Caco-2 (cell line): Measurements from ENCODE around the gene SACS. TPM values are rescaled to one million over a fixed set of nuclear protein-coding genes. Genes with fewer than 3 reads are reported as not detected.

Source experiments
- BruUV-seq: library from RNA; stranded (reverse); fragments of 400-500 nt; replicated peaks from 2 replicates; lab custom pipeline; 2021; lab: Mats Ljungman, UMichigan
- CTCF ChIA-PET: fragments of 300-600 bp; sonication (Branson Sonifier 250); formaldehyde crosslinking; loops from one replicate; lab custom pipeline; 2022; ENCODE audit warnings: antibody characterized with exemption; lab: Charles Lee
- POLR2A ChIA-PET: fragments of 300-600 bp; sonication (Branson Sonifier 250); formaldehyde crosslinking; loops from one replicate; lab custom pipeline; 2022; ENCODE audit warnings: antibody characterized with exemption; lab: Charles Lee
- DNase-seq, 2 experiments: peaks; one replicate each; pipeline versions ENCODE4 v3.0.0 to v3.0.0-alpha.2; 2020 to 2022
- H3K27me3 ChIP-seq: replicated peaks from 2 replicates; pipeline ENCODE4 v1.6.0; 2011; ENCODE audit warnings: low read length; ENCODE audit not compliant: control insufficient read depth, insufficient read depth
- H3K36me3 ChIP-seq: 2 replicates; pipeline ENCODE4 v1.5.1; 2011; ENCODE audit warnings: low read length; ENCODE audit not compliant: control insufficient read depth, insufficient read depth
- H3K4me1 ChIP-seq: fragments of 250-450 bp; sonication (Bioruptor Pico); 2 replicates; pipeline ENCODE4 v1.5.1; 2020; ENCODE audit warnings: mild to moderate bottlenecking
- H3K4me3 ChIP-seq: 2 replicates; pipeline ENCODE4 v1.5.1; 2011; ENCODE audit warnings: low read depth, mild to moderate bottlenecking, control low read depth, low read length
- H3K9me3 ChIP-seq: fragments of 250-450 bp; sonication (Bioruptor Pico); 2 replicates; pipeline ENCODE4 v1.5.1; 2020; ENCODE audit warnings: mild to moderate bottlenecking, moderate library complexity
- H3K27ac Mint-ChIP-seq: one replicate; pipeline ENCODE4 v1.8.0; 2022; ENCODE audit warnings: mixed read lengths; ENCODE audit not compliant: unreplicated experiment
- H3K27me3 Mint-ChIP-seq: one replicate; pipeline ENCODE4 v1.8.0; 2022; ENCODE audit warnings: mixed read lengths; ENCODE audit not compliant: insufficient read depth, unreplicated experiment
- H3K36me3 Mint-ChIP-seq: one replicate; pipeline ENCODE4 v1.8.0; 2022; ENCODE audit warnings: mild to moderate bottlenecking, mixed read lengths; ENCODE audit not compliant: insufficient read depth, unreplicated experiment
- H3K4me1 Mint-ChIP-seq: one replicate; pipeline ENCODE4 v1.8.0; 2022; ENCODE audit warnings: low read depth, mixed read lengths; ENCODE audit not compliant: unreplicated experiment
- H3K4me3 Mint-ChIP-seq: one replicate; pipeline ENCODE4 v1.8.0; 2022; ENCODE audit warnings: mild to moderate bottlenecking, moderate library complexity, mixed read lengths; ENCODE audit not compliant: unreplicated experiment
- H3K9me3 Mint-ChIP-seq: one replicate; pipeline ENCODE4 v1.8.0; 2022; ENCODE audit warnings: mixed read lengths; ENCODE audit not compliant: unreplicated experiment
- CTCF ChIP-seq, 2 experiments: fragments of 200-600 bp in 1 of 2; IDR thresholded peaks; 1 replicate in 1 of 2; 2 replicates in 1 of 2; pipeline versions ENCODE4 v1.5.1 to v1.8.0; 2011 to 2022; ENCODE audit warnings: antibody characterized with exemption in 1 of 2, control low read depth in 1 of 2, inconsistent platforms in 1 of 2, low read depth in 1 of 2, low read length in 1 of 2, mild to moderate bottlenecking in 1 of 2, moderate library complexity in 1 of 2; ENCODE audit not compliant: insufficient read depth in 1 of 2, severe bottlenecking in 1 of 2, unreplicated experiment in 1 of 2
- intact Hi-C: fragments of 100-400 bp; cut with micrococcal nuclease; formaldehyde crosslinking; loops from one replicate; pipeline ENCODE4 v1.10.0; 2022; ENCODE audit not compliant: unreplicated experiment
- total RNA-seq: library from RNA; stranded (reverse); gene quantifications from 2 replicates; pipeline ENCODE4 v1.2.3, GENCODE V29; 2022

SACS gene
- total RNA-seq, 1 experiment from 2014 or later, result 4.5 TPM

- Mint-ChIP-seq H3K36me3 (peaks cover 9% of the 10 kb centered on the region), H3K27me3 (no peaks in the 10 kb centered on the region), H3K4me3 (no peak overlapping the region), H3K9me3 (no peaks in the 10 kb centered on the region), H3K27ac (no peak overlapping the region), H3K4me1 (peaks cover 14% of the 10 kb centered on the region)
- Histone ChIP-seq H3K27me3 (no peaks in the 10 kb centered on the region), H3K4me1 (peaks cover 9% of the 10 kb centered on the region), H3K36me3 (no peaks in the 10 kb centered on the region), H3K9me3 (no peaks in the 10 kb centered on the region), H3K4me3 (no peak overlapping the region)
- no peak for TF ChIP-seq CTCF (IDR thresholded peaks at IDR 0.05; ENCODE audit: insufficient read depth in 1 of 2, low read depth in 1 of 2, low read length in 1 of 2, severe bottlenecking in 1 of 2, unreplicated experiment in 1 of 2)
- no TSS peak for BruUV-seq
- DNase-seq, result no peak
- intact Hi-C loops, result no loop called here
- ChIA-PET CTCF (no interaction called here), POLR2A (no interaction called here)
These were observed 29.5 kb upstream of the SACS start for GRCh38 chr13:23462815-23463559.

GRCh38 chr13:23461544-23461943 lies 28.0 kb upstream of the SACS start:
- ChIA-PET CTCF (no interaction called here), POLR2A (no interaction called here)
- H3K36me3 Mint-ChIP-seq, result peaks cover 1% of the 10 kb centered on the region
- Histone ChIP-seq H3K4me1 (0 out of 2 replicates have a peak, but pooled peaks cover 3% of the 10 kb centered on the region), H3K4me3 (no peak overlapping the region), H3K36me3 (no peaks in the 10 kb centered on the region), H3K9me3 (no peaks in the 10 kb centered on the region), H3K27me3 (no peaks in the 10 kb centered on the region)
- H3K27me3 Mint-ChIP-seq, result no peaks in the 10 kb centered on the region
- no peak for TF ChIP-seq CTCF (IDR thresholded peaks at IDR 0.05; ENCODE audit: insufficient read depth in 1 of 2, low read depth in 1 of 2, low read length in 1 of 2, severe bottlenecking in 1 of 2, unreplicated experiment in 1 of 2)
- no peak for DNase-seq
- intact Hi-C loops, result no loop called here
- no peak overlapping the region for H3K27ac Mint-ChIP-seq
- BruUV-seq, result no TSS peak
- peaks cover 7% of the 10 kb centered on the region for H3K4me1 Mint-ChIP-seq
- no peaks in the 10 kb centered on the region for H3K9me3 Mint-ChIP-seq
- no peak overlapping the region for H3K4me3 Mint-ChIP-seq

- Mint-ChIP-seq H3K27me3 (no peaks in the 10 kb centered on the region), H3K4me3 (no peak overlapping the region), H3K36me3 (no peaks in the 10 kb centered on the region), H3K4me1 (peaks cover 7% of the 10 kb centered on the region), H3K9me3 (no peaks in the 10 kb centered on the region), H3K27ac (no peak overlapping the region)
- H3K4me1 ChIP-seq, result 0 out of 2 replicates have a peak, but pooled peaks cover 2% of the 10 kb centered on the region
- intact Hi-C loops, result no loop called here
- no peak for TF ChIP-seq CTCF (IDR thresholded peaks at IDR 0.05; ENCODE audit: insufficient read depth in 1 of 2, low read depth in 1 of 2, low read length in 1 of 2, severe bottlenecking in 1 of 2, unreplicated experiment in 1 of 2)
- ChIA-PET POLR2A (no interaction called here), CTCF (no interaction called here)
- no peaks in the 10 kb centered on the region for H3K9me3 ChIP-seq
- DNase-seq, result no peak
- H3K36me3 ChIP-seq, result no peaks in the 10 kb centered on the region
- BruUV-seq, result no TSS peak
- H3K4me3 ChIP-seq, result no peak overlapping the region
- H3K27me3 ChIP-seq, result no peaks in the 10 kb centered on the region
These were observed 27.4 kb upstream of the SACS start for GRCh38 chr13:23460921-23461320.
